AG09319 (cell line): Measurements from ENCODE around the gene SHC3.

ENCODE experiments used
- DNase-seq: peaks from one replicate; pipeline ENCODE4 v3.0.0-alpha.2; 2010; ENCODE audit warnings: low read depth; ENCODE audit errors: extremely low read depth
- CTCF ChIP-seq: IDR thresholded peaks from 2 replicates; pipeline ENCODE4 v1.5.1; 2011; ENCODE audit warnings: low read depth, mild to moderate bottlenecking, inconsistent platforms, low read length, moderate library complexity

SHC3 gene

GRCh38 chr9:89010526-89011111 lies 168.0 kb downstream of the SHC3 start:
- no peak for DNase-seq
- no peak for TF ChIP-seq CTCF

GRCh38 chr9:89010056-89010455 lies 168.6 kb downstream of the SHC3 start:
- no peak for TF ChIP-seq CTCF
- DNase-seq, result no peak

GRCh38 chr9:89009546-89009840 lies 169.1 kb downstream of the SHC3 start:
- DNase-seq, result no peak

GRCh38 chr9:89008744-89009545 lies 169.7 kb downstream of the SHC3 start:
- TF ChIP-seq CTCF, result peak; percentile 15
- no peak for DNase-seq

More at GRCh38 chr9:89009546-89009840, 169.1 kb downstream of the SHC3 start:
- no peak for TF ChIP-seq CTCF

GRCh38 chr9:89008055-89008743 lies 170.4 kb downstream of the SHC3 start:
- no peak for DNase-seq
- TF ChIP-seq CTCF, result no peak

GRCh38 chr9:89006996-89007967 lies 171.3 kb downstream of the SHC3 start:
- no peak for DNase-seq
- TF ChIP-seq CTCF, result no peak
